HG03469 (cell line): ENCODE data around the gene GTF2I.
"Not testable (repeated sequence)": the region's sequence is repeated elsewhere in the genome, so short reads cannot be mapped to it uniquely, and the experiment has no call there.

Experiments used
- ATAC-seq: cut with Tn5 transposase; IDR thresholded peaks from one replicate; pipeline ENCODE4 v1.9.1; 2021; ENCODE audit warnings: mild to moderate bottlenecking, moderate library complexity, moderate number of reproducible peaks; ENCODE audit not compliant: unreplicated experiment

Gene GTF2I

DNA sequence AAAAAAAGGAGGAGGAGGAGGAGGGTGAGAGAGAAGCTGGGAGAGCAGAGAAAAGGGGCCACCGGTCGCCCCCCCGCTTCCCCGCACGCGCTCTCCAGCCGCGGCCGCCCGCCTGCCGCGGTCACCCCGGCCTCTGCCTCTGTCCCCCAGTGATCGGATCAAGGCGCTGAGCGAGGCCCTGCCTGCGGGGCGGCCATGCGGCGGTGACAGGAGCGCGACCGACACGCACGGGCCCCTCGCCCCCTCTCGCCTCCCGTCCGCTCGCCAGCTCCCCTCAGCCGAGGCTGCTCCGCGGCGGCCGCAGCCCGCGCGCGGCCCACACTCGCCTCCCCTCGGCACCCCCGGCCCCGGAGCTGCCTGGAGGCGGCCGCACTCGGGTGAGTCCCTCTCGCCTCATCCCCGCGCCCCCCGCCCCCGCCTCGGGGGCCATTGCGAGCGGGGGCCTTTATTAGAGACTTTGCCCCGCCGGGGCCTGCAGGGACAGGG lies at the start of gene GTF2I:
Gene GTF2I, plus strand, starts transcription at position 27 of the 486 bp plus-strand sequence. CDS start 31,411 bp downstream, outside the sequence.
- ATAC-seq = peak; percentile 3

DNA sequence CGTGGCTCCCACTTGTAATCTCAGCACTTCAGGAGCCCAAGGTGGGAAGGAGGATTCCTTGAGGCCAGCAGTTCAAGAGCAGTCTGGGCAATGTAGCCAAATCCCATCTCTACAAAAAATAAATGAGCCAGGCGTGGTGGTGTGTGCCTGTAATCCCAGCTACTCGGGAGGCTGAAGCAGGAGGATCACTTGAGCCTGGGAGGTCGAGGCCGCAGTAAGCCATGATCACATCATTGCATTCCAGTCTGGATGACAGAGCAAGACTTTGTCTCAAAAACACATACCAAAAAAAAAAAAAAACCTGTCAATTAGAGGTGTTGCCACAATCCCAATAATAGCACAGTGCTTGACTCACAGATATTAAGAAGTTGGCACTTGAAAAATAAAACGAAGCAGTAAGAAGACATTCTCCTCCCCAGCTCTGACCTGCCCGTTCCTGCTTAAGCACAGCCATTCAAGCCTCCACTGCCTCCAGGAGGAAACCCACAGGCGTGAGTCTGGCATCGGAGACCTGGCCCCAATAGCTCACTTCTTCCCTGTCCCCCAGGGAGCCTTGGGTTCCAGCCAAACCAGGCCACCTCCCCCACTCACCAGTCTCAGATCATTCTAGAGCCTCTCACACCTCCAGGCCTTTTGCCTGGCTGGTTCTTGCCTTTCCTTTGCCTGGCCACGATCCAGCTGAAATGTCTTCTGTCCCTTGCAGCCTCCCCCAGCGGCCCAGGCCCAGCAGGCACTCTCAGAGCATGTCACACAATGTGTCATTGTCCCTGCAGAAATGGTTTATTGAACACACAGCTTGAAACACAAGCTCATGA lies 45.3 kb upstream of the GTF2I start:
- ATAC-seq = no peak

DNA sequence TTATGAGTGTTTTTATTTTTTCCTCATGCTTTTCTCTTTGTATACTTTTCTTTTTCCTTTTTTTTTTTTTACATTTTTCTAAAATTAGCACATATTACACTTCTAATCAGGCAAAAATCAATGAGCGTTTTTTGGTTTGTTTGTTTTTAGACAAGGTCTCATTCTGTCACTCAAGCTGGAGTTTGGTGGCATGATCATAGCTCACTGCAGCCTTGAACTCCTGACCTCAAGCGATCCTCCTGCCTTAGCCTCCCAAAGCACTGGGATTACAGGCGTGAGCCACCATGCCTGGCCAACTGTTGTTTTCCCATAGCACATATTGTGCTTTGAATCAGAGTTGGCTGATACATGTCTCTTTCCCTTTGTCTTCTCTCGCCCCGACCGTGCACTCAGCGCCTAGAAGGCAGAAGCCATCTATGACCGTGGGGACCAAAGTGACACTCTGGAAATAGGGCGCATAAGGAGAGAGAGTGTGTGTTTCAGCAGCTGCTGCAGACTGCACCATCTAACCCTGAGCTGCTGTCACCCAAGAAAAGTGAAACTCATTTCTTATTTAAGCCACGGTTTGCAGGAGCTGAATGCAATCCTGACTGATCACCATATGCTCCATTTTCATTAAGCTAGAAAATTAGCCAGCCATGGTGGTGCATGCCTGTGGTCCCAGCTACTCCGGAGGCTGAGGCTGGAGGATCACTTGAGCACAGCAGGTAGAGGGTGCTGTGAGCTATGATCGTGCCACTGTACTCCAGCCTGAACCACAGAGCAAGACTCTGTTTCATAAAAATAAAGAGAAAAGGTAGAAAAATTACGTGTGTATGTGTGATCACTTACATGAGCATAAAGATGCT lies 41.4 kb upstream of the GTF2I start:
- ATAC-seq = no peak

DNA sequence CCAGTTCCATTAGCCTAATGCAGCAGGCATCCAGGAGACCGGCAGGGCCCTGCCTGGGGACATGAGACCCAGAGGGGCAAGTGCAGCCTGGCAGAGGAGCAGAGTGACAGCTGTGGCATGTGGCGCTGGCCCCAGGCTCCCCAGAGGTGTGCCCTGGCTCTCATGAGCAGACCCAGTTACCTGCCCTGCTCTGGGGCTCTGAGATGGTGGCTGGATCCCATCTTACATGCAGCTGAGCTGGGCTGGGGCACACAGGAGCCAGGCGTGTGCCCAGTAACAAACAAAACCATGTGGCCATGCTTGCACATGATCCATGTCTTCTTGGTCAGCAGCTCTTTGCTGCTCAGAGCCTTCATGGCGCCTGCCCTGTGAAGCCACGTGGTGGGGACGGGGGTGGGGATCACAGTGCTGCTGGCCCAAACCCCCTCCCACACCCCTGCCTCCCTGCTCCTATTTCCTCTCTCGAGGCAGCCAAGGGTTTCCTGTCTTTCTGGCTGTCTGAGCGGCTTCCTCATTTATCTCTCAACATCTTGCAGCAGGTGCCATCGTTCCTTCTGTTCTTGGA lies 40.3 kb upstream of the GTF2I start:
- ATAC-seq = no peak

DNA sequence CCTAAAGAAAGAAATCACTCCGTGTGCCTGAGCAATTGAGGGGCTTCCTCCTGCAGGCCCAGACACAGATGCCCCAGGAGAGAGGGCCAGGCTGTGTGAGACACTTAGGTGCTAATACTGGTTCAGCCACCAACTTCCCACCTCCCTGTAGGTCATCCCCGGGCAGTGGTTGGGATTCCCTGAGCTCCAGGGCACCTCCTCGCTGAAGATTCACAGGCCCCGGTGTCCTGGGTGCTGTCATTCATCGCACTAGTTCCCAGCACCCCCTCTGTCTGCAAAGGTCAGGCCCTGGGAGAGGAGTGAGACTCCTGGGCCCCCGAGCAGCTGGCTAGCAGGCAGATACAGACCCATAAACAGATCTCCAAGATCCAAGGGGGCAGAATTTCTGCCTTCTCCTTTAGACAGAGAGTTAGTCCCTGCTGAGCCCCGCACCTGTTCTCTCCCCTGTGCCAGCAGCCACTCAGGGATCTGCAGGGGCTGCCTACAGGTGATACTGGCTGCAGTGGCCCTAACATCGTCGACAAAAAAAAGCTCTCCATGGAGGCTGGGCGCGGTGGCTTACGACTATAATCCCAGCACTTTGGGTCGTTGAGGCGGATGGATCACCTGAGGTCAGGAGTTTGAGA lies 38.2 kb upstream of the GTF2I start:
- no peak for ATAC-seq

DNA sequence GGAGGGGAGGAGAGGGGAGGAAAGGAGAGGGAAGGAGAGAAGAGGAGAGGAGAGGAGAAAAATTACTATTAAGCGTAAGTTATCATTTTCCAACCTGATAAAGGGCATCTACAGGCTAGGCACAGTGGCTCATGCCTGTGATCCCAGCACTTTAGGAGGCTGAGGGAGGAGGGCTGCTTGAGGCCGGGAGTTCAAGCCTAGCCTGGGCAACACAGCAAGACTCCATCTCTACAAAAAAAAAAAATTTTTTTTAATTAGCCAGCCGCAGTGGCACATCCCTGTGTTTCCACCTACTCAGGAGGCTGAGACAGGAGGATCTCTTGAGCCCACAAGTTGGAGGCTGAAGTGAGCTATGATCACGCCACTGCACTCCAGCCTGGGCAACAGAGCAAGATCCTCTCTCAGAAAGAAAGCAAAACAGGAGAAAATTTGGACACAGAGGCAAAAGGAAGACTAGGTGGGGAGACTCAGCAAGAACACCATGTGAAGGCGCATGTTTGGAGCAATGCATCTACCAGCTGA lies 35.2 kb upstream of the GTF2I start:
- no peak for ATAC-seq

DNA sequence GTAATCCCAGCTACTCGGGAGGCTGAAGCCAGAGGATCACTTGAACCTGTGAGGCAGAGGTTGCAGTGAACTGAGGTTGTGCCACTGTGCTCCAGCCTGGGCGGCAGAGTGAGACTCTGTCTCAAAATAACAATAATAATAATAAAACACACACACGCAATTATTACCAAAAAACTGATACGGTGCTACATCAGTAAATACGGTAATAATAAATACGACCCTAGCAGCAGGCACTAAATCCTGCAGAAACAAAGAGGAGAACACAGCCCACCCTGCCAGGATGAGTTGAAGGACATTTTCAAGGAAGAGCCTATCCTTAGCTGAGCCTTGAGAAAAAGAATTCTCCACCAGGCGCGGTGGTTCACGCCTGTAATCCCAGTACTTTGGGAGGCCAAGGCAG lies 34.4 kb upstream of the GTF2I start:
- ATAC-seq = no peak

DNA sequence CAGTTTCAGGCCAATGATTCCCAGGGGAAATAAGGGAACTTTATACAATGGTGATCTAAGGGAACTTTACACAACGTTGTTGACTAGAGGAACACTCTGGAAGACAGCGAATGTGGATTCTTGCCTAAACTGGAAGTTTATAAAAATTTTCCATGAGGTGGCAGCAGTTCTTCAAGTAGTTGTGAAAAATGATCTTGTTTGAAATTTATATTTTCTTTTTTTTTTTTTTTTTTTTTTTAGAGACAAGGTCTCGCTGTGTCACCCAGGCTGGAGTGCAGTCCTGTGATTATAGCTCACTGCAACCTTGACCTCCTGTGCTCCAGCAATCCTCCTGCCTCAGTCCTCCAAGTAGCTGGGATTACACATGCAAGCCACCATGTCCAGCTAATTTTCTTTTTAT lies 32.1 kb upstream of the GTF2I start:
- no peak for ATAC-seq

DNA sequence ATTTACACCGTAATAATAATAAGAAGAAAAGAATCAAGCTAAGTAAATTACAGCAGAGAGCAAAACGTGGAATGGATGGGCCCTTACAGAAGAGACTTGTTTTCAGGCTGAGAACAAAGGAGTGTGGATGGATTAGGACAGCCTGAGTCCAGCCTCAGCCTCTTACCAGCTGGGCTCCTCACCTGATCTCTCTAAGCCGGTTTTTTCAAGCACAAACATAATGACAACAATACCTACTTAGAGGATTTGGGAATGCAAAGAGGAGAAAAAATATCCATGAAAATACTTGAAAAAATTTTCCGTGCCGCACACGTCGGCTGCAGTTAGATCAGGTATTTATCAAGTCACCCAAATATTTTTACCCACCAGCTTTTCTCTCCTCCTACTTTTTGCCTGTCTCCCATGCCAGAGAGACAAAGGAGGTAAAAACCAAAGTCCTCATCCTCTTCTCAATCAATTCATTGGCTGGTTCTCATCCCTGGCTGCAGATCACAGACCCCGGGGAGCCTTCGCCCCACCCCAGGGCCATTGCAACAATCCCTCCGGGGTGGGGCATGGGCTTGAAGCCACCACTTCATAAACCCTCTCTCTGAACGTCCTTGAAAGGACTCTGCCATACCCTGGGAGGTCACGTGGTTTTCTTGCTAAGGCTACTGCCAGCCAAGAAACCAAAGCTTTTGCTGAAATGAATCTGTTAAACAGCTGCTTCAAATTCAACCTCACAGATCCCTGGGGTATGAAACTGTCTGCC lies 29.7 kb upstream of the GTF2I start:
- no peak for ATAC-seq

DNA sequence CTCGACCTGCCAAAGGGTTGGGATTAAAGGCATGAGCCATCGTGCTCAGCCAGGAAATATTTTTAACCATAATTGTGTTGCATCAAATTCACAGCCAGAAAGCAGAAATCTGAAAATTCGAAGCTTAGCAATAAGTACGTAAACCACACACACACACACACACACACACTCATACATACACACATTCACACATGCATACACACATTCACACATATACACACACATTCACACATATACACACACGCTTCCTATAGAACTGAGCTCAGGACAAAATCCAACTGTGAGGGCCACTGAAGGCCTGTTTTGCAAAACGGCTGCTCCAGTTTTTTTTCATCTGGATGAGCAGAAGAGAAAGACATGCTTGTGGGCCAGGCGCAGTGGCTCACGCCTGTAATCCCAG lies 25.0 kb upstream of the GTF2I start:
- no peak for ATAC-seq

DNA sequence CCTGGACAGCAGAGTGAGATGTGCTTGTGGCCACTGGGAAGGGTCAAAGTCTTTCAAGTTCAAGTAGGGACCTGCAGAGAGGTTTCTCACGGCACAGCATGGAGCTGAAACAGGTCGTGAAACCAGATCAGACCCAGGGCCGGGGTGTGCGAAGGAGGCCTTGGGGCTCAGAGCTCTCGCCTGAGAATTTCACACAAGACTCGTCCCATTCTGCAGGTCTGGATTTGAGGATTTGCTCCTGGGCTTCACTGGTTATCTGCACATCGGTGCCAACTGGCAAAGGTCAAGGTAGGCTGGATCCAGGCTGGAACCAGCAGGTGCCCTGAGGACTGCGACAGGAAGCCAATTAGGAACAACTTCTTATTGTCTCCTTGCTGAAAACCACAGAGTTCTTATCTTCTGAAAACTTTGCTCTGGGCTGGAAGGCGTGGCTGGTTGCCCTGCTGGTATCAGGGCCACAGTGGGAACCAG lies 24.0 kb upstream of the GTF2I start:
- no peak for ATAC-seq

DNA sequence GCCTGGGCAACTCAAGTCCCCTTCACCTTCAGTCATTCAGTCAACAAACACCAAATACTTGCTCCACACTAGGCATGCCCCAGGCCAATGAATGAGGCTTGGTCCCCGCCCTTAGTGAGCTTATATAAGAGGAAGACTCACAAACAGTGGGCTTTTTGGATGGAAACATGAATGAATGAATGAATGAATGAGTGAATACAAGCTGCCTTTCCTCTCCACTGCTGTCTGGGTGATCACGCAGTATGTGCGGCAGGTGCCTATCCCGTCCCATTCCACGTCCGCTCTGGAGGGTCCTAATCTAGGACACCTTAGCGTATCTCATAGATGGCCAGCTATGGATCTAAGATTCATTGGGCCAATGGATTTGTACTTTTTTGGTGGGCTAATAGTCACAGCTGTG lies 19.8 kb upstream of the GTF2I start:
- no peak for ATAC-seq

DNA sequence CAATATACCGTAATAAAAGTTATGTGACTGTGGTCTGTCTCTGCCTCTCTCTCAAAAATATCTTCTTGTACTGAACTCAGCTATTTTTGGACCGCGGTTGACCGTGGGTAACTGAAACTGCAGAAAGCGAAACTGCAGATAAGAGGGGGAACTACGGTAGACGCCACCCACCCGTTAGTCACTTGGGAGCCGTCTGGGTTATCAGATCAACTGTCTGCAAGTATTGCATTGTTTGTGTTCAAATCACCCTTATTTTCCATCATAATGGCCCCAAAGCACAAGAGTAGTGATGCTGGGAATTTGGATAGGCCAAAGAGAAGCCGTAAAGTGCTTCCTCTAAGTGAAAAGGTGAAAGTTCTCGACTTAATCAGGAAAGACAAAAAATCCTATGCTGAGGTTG lies 7.5 kb upstream of the GTF2I start:
- ATAC-seq = not testable (repeated sequence)

DNA sequence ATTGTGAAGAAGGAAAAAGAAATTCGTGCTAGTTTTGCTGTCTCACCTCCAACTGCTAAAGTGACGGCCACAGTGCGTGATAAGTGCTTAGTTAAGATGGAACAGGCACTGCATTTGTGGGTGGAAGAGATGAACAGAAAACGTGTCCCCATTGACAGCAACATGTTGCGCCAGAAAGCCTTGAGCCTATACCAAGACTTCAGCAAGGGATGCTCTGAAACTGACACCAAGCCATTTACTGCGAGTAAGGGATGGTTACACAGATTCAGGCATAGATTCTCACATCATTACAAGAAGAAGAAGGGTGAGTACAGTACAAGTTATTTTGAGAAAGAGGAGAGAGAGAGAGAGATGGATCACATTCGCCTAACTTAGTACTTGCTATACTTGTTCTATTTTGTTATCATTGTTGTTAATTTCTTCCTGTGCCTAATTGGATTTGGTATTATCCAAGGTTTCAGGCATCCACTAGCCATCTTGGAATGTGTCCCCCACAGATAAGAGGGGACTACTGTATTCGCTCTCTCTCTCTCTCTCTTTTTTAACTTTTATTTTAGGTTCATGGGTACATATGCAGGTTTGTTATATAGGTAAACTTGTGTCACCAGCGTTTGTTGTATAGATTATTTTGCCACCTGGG lies 6.9 kb upstream of the GTF2I start:
- ATAC-seq = not testable (repeated sequence)

DNA sequence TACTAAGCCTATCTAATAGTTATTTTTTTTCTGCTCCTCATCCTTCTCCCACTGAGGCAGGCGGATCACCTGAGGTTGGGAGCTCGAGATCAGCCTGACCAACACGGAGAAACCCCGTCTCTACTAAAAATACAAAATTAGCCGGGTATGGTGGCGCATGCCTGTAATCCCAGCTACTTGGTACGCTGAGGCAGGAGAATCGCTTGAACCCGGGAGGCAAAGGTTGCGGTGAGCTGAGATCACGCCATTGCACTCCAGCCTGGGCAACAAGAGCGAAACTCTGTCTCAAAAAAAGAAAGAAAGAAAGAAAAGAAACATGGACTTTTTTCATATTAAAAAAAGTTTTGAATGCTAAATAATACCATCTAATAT lies 6.4 kb upstream of the GTF2I start:
- ATAC-seq = not testable (repeated sequence)

DNA sequence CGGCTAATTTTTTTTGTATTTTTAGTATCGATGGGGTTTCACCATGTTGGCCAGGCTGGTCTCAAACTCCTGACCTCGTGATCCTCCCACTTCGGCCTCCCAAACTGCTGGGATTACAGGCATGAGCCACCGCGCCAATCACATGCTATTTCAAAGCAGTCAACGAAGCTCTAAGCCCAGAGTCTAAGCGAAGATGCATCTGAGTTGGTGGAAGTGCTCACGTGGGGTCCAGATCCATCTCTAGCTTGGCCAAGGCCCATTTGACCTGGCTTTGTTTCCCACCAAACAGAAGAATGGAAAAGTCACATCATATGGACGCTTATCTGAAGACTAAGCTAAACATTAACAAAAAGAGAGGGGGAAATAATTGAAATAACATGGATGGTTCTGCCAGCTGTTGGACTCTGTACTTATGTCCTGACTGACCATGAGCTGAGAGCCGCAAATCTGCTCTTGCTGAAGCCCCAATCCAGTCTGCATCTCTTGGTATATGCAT lies 3.8 kb upstream of the GTF2I start:
- no peak for ATAC-seq

DNA sequence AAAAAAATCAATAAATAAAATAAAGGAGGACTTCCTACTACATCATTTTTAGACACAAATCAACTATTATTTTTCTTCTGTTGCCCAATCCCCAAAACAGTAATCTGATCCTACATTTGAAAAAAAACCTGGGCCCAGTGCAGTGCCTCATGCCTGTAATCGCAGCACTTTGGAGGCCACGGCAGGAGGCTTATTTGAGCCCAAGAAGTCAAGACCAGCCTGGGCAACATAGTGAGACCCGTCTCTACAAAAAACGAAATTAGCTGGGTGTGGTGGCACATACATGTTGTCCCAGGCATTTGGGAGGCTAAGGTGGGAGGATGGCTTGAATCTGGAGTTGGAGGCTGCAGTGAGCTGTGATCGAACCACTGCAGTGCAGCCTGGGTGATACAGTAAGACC lies 2.7 kb upstream of the GTF2I start:
- ATAC-seq = no peak

DNA sequence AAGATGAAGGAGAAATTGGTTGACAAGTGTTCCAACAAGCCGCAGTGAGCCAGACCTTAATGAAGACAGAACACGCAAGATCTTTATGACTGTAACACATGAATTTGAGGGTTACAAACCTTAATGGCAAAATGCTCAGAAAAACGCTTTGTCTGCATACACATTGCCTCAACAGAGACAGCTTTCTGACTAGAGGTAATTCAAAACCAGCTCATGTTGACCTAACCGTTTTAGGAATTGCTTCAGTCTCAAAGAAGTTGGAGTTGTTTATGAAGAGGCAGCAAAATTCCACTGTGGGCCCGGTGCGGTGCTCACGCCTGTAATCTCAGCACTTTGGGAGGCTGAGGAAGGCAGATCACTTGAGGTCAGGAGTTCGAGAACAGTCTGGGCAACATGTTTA lies 2.2 kb upstream of the GTF2I start:
- no peak for ATAC-seq

DNA sequence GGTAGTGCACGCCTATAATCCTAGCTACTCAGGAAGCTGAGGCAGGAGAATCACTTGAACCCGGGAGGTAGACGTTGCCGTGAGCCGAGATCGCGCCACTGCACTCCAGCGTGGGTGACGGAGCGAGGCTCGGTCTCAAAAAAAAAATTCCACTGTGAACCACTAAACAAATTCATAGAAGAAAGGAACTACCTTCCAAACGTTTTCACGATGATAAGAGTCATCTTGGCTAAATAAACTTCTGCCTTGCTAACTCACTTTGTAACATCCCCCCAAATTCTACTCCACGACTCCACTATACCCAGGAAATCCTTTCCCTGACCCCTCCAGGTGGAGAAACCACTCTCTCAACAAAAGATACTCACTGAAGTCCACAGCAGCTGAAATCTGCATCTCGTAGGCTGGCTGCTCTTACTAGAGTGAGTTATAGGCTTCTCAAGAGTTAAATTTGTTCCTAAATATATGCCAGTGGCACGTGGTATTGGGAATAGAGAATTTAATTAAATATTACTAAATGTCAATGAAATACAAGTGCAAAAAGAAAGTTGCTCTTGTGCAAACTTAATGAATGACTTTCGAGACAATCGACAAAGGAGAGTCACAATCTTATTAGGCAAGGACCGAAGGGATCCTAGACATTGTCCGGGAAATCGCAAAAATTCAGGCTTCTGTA lies 1.6 kb upstream of the GTF2I start:
- ATAC-seq = no peak
